ENCODE measurements around the gene TMED5.

GRCh38 chr1:93137604-93138292 is 42.5 kb downstream of the TMED5 start:
- TF ChIP-seq POLR2AphosphoS5 (IDR thresholded peaks at IDR 0.05; ENCODE audit: borderline replicate concordance, low read depth, low read length) (no peak), EZH2 (IDR thresholded peaks at IDR 0.05) (no peak)

Data from SK-N-MC (cell line).